K562 (cell line): ENCODE results near the gene EIF4EBP2. TPM values are rescaled to one million over a fixed set of nuclear protein-coding genes. Genes with fewer than 3 reads are reported as not detected.

Experiments used
- ATAC-seq: fragments of 200-7000 bp; cut with Tn5 transposase; 3 replicates; pipeline ENCODE4 v1.9.1; 2020; ENCODE audit warnings: moderate library complexity
- BruUV-seq: library from RNA; stranded (reverse); fragments of 400-500 nt; replicated peaks from 2 replicates; lab custom pipeline; 2021; lab: Mats Ljungman, UMichigan
- CTCF ChIA-PET: fragments of 300-600 bp; formaldehyde crosslinking; extraction: SDS; loops from one replicate; lab custom pipeline; 2021; ENCODE audit warnings: low intra/inter-chr PET ratio; lab: Yijun Ruan, JAX
- POLR2A ChIA-PET: fragments of 300-600, 350-650 bp; sonication (Branson Sonifier 250); formaldehyde crosslinking; extraction: SDS; loops from one replicate; lab custom pipeline; 2021; ENCODE audit warnings: antibody characterized with exemption, inconsistent platforms; lab: Yijun Ruan, JAX
- DNase-seq, 4 experiments: peaks; one replicate each; pipeline versions ENCODE4 v3.0.0 to v3.0.0-alpha.2; 2011 to 2018; ENCODE audit warnings: low spot score in 3 of 4, mixed read lengths in 3 of 4; ENCODE audit errors: extremely low read depth in 1 of 4
- FAIRE-seq: peaks from 2 replicates; lab custom pipeline; 2011; peaks lifted over from hg19 to GRCh38; lab: Jason Lieb, UNC
- H2AFZ ChIP-seq: 2 replicates; pipeline ENCODE4 v1.6.0; 2011; ENCODE audit warnings: low read depth, low read length, control low read depth, inconsistent platforms
- H3K27ac ChIP-seq: fragments of 200-600 bp; 3 replicates; pipeline ENCODE4 v1.8.0; 2011; ENCODE audit warnings: low read depth, mild to moderate bottlenecking, control low read depth, inconsistent platforms, low read length, moderate library complexity, mixed read lengths; ENCODE audit errors: extremely low read depth
- H3K27me3 ChIP-seq, 2 experiments: fragments of 300-600 bp in 1 of 2; 2 replicates in 1 of 2; 3 replicates in 1 of 2; pipeline versions ENCODE4 v1.6.0 to v1.8.0; 2011; ENCODE audit warnings: inconsistent platforms in 2 of 2, low read length in 2 of 2, mild to moderate bottlenecking in 1 of 2, mixed read lengths in 1 of 2, moderate library complexity in 1 of 2; ENCODE audit not compliant: control insufficient read depth in 2 of 2, insufficient read depth in 2 of 2
- H3K36me3 ChIP-seq: fragments of 300-600 bp; 3 replicates; pipeline ENCODE4 v1.8.0; 2011; ENCODE audit warnings: mild to moderate bottlenecking, low read length, inconsistent platforms; ENCODE audit not compliant: control insufficient read depth, insufficient read depth
- H3K4me1 ChIP-seq, 2 experiments: fragments of 200-600 bp in 1 of 2; replicated peaks in 1 of 2; 2 replicates in 1 of 2; 3 replicates in 1 of 2; pipeline versions ENCODE4 v1.5.1 to v1.8.0; 2011; ENCODE audit warnings: inconsistent platforms in 2 of 2, low read length in 2 of 2, mild to moderate bottlenecking in 1 of 2, mixed read lengths in 1 of 2, moderate library complexity in 1 of 2; ENCODE audit not compliant: control insufficient read depth in 2 of 2, insufficient read depth in 2 of 2
- H3K4me2 ChIP-seq: 2 replicates; pipeline ENCODE4 v1.6.1; 2011; ENCODE audit warnings: low read length, control low read depth, inconsistent platforms, mixed read lengths; ENCODE audit not compliant: insufficient read depth
- H3K4me3 ChIP-seq: fragments of 200-600 bp; sonication (generic), shearing (Covaris generic); 2 replicates; pipeline ENCODE4 v1.5.1; 2016; ENCODE audit warnings: control low read depth, inconsistent platforms
- H3K79me2 ChIP-seq: fragments of 200-600 bp; 3 replicates; pipeline ENCODE4 v1.8.0; 2011; ENCODE audit warnings: low read length, inconsistent platforms; ENCODE audit not compliant: control insufficient read depth, insufficient read depth
- H3K9ac ChIP-seq, 2 experiments: 2 replicates each; pipeline versions ENCODE4 v1.6.0 to v1.6.1; 2011; ENCODE audit warnings: low read depth in 2 of 2, low read length in 2 of 2, control low read depth in 1 of 2, inconsistent platforms in 1 of 2, mild to moderate bottlenecking in 1 of 2, mixed read lengths in 1 of 2; ENCODE audit not compliant: insufficient read depth in 1 of 2
- H3K9me1 ChIP-seq: one replicate; pipeline ENCODE4 v1.6.0; 2011; ENCODE audit warnings: inconsistent platforms, mild to moderate bottlenecking, low read length, moderate library complexity; ENCODE audit not compliant: control insufficient read depth, insufficient read depth
- H3K9me3 ChIP-seq: replicated peaks from 2 replicates; pipeline ENCODE4 v1.5.1; 2011; ENCODE audit warnings: low read depth, low read length, inconsistent platforms; ENCODE audit not compliant: control insufficient read depth, insufficient read depth
- H4K20me1 ChIP-seq: replicated peaks from 2 replicates; pipeline ENCODE4 v1.6.1; 2011; ENCODE audit warnings: low read length, inconsistent platforms, mixed read lengths; ENCODE audit not compliant: control insufficient read depth, insufficient read depth
- COPS2 ChIP-seq: fragments of 450-650 bp; conservative IDR thresholded peaks from 2 replicates; pipeline ENCODE4 v1.6.1; 2016; ENCODE audit warnings: mild to moderate bottlenecking, moderate library complexity
- JUND ChIP-seq, 2 experiments: IDR thresholded peaks; 2 replicates in 1 of 2; 3 replicates in 1 of 2; pipeline ENCODE4 v1.6.1; 2011; ENCODE audit warnings: borderline replicate concordance in 2 of 2, low read depth in 2 of 2, low read length in 2 of 2, improper control_type of control experiment in 1 of 2, missing biosample characterization in 1 of 2, missing genetic modification characterization in 1 of 2, missing genetic modification reagents in 1 of 2
- MTF1 ChIP-seq: fragments of 250-450 bp; sonication (Bioruptor Pico); IDR thresholded peaks from 2 replicates; pipeline ENCODE4 v1.9.0; 2021; ENCODE audit warnings: moderate library complexity, mild to moderate bottlenecking, inconsistent platforms, borderline replicate concordance
- NCOR1 ChIP-seq: fragments of 450-650 bp; IDR thresholded peaks from 2 replicates; pipeline ENCODE4 v1.6.1; 2016; ENCODE audit warnings: mild to moderate bottlenecking, moderate library complexity
- POLR2H ChIP-seq: IDR thresholded peaks from 2 replicates; pipeline ENCODE4 v1.6.1; 2016; ENCODE audit warnings: missing genetic modification characterization, low read depth, mild to moderate bottlenecking, control low read depth, missing compliant biosample characterization, moderate library complexity
- POLR3G ChIP-seq: IDR thresholded peaks from 2 replicates; pipeline ENCODE4 v1.6.1; 2011; ENCODE audit not compliant: insufficient read length, insufficient replicate concordance; ENCODE audit errors: extremely low read depth
- PPARD ChIP-seq: fragments of 250-450 bp; sonication (Bioruptor Pico); IDR thresholded peaks from 2 replicates; pipeline ENCODE4 v1.8.0; 2022; ENCODE audit warnings: inconsistent platforms, mild to moderate bottlenecking, moderate library complexity
- SREBF2 ChIP-seq: sonication (generic); formaldehyde crosslinking; IDR thresholded peaks from 2 replicates; pipeline ENCODE4 v1.4.0; 2020; ENCODE audit warnings: mild to moderate bottlenecking, missing genetic modification reagents
- ZNF408 ChIP-seq: fragments of 250-450 bp; sonication (Bioruptor Pico); IDR thresholded peaks from 2 replicates; pipeline ENCODE4 v1.4.0; 2020; ENCODE audit warnings: low read depth, mild to moderate bottlenecking, moderate library complexity
- ZNF707 ChIP-seq: fragments of 250-450 bp; sonication (Bioruptor Pico); conservative IDR thresholded peaks from 2 replicates; pipeline ENCODE4 v1.8.0; 2022; ENCODE audit warnings: inconsistent platforms, mild to moderate bottlenecking, moderate library complexity
- ZNF778 ChIP-seq: fragments of 450-650 bp; formaldehyde crosslinking; IDR thresholded peaks from 2 replicates; pipeline ENCODE4 v1.4.0; 2020; ENCODE audit warnings: mild to moderate bottlenecking, moderate library complexity
- WGBS: fragments of 100-300 bp; shearing (Covaris generic); methylation state at CpG from one replicate; pipeline ENCODE4 v1.1.6; 2016; ENCODE audit warnings: low coverage, mixed read lengths; ENCODE audit not compliant: insufficient coverage; ENCODE audit errors: missing lambda C conversion rate; 5-methylcytosine and 5-hydroxymethylcytosine counted together
- in situ Hi-C: fragments of 300-500 bp; cut with MboI; formaldehyde crosslinking; loops from 4 replicates; pipeline ENCODE4 v1.15.0; 2018; ENCODE audit warnings: inconsistent platforms, mixed read lengths
- intact Hi-C: fragments of 100-400 bp; cut with micrococcal nuclease; formaldehyde crosslinking; loops from 2 replicates; pipeline ENCODE4 v1.14.2; 2022
- polyA plus RNA-seq, 8 experiments: library from polyadenylated mRNA; depleted of rRNA in 4 of 8; stranded (reverse) in 5 of 8; unstranded in 3 of 8; fragments of >200 nt; fragmentation: Nextera tagmentation in 2 of 8; fragmentation: Illumina TruSeq in 1 of 8; extraction: Ambion mirVana in 2 of 8; extraction: Trizol in 1 of 8; gene quantifications; 2 replicates each; pipeline versions ENCODE4 v1.2.1 to v1.2.3, GENCODE V29; 2011 to 2014; ENCODE audit warnings: inconsistent platforms in 1 of 8, missing spikeins in 1 of 8
- total RNA-seq, 7 experiments: library from RNA; depleted of rRNA in 6 of 7; stranded (reverse); fragments of >200 nt in 6 of 7; fragmentation: Illumina TruSeq in 2 of 7; extraction: Trizol in 2 of 7; gene quantifications; 2 replicates each; pipeline versions ENCODE4 v1.2.1 to v1.2.3, GENCODE V29; 2011 to 2021; ENCODE audit warnings: low replicate concordance in 1 of 7
- TF ChIP-seq, protein P1 (sequence below): sonication (generic); formaldehyde crosslinking; IDR thresholded peaks from 2 replicates; pipeline ENCODE4 v1.8.0; 2022; ENCODE audit warnings: mild to moderate bottlenecking, missing genetic modification reagents
- TF ChIP-seq, protein P2 (sequence below): fragments of 150-350 bp; conservative IDR thresholded peaks from 2 replicates; pipeline ENCODE4 v1.6.1; 2014; ENCODE audit warnings: low read length
- TF ChIP-seq, protein P3 (sequence below): sonication (generic); formaldehyde crosslinking; IDR thresholded peaks from 2 replicates; pipeline ENCODE4 v1.8.1; 2022; ENCODE audit warnings: missing genetic modification reagents

The EIF4EBP2 gene
- total and polyA plus RNA-seq, 9 of the 15 experiments (the other 6 are each of a cell fraction or from before 2014, with no cell fraction given): 16.1 to 67.5 (median 38.3) TPM

DNA sequence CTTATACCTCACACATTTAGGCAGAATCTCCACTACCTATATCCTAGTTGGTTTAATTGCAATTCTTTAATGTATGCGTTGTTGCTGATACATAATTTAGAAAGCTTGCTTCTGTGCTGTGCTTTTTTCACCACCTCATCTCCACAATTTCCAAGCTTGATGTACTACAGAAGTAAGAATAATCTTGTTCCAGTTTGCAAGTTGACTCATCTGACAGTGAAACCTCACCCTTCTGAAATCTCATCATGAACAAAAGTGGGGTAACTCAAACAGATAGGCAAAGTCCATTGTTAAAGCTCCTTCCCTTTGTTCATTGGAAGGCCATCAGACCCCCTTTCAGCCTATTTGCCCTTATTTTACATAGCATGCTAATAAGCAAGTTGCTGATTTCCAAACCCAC is 13.6 kb downstream of the EIF4EBP2 start:
- Histone ChIP-seq H4K20me1 (0 out of 2 replicates have a peak, but pooled peaks cover 2% of the 10 kb centered on the region), H3K9me1 (no peaks in the 10 kb centered on the region), H2AFZ (no peak overlapping the region), H3K4me1 (no peaks in the 10 kb centered on the region), H3K27me3 (no peaks in the 10 kb centered on the region), H3K4me2 (no peak overlapping the region), H3K36me3 (peaks cover 39% of the 10 kb centered on the region), H3K9me3 (no peaks in the 10 kb centered on the region), H3K9ac (no peak overlapping the region), H3K4me3 (no peak overlapping the region), H3K27ac (no peak overlapping the region), H3K79me2 (peaks cover 18% of the 10 kb centered on the region)
- intact Hi-C loops (no loop called here), in situ Hi-C loops (no loop called here)
- FAIRE-seq (no peak), DNase-seq (no peak), ATAC-seq (no peak)
- BruUV-seq: no TSS peak
- 94% methylated on average over 1 of the region's 1 CpG for WGBS
- ChIA-PET POLR2A (interaction anchor here (0.6 to 2.6 kb wide), 3 partner anchors 13 to 1128 kb away, joined by 3 to 20 read pairs (median 11); partner anchors contain the start of gene EIF4EBP2), CTCF (no interaction called here)
- TF ChIP-seq POLR3G (no peak), SREBF2 (CRISPR knock-in tag) (no peak), JUND (IDR thresholded peaks at IDR 0.05; ENCODE audit: borderline replicate concordance, low read depth, low read length) (no peak), JUND (tag; IDR thresholded peaks at IDR 0.05; ENCODE audit: borderline replicate concordance, low read depth, low read length) (no peak), ZNF778 (CRISPR knock-in tag) (no peak), PPARD (CRISPR knock-in tag) (no peak), ZNF707 (CRISPR knock-in tag) (no peak), ZNF408 (CRISPR knock-in tag) (no peak), POLR2H (no peak), NCOR1 (no peak), COPS2 (no peak), MTF1 (no peak)
- TF ChIP-seq, protein P1, sequence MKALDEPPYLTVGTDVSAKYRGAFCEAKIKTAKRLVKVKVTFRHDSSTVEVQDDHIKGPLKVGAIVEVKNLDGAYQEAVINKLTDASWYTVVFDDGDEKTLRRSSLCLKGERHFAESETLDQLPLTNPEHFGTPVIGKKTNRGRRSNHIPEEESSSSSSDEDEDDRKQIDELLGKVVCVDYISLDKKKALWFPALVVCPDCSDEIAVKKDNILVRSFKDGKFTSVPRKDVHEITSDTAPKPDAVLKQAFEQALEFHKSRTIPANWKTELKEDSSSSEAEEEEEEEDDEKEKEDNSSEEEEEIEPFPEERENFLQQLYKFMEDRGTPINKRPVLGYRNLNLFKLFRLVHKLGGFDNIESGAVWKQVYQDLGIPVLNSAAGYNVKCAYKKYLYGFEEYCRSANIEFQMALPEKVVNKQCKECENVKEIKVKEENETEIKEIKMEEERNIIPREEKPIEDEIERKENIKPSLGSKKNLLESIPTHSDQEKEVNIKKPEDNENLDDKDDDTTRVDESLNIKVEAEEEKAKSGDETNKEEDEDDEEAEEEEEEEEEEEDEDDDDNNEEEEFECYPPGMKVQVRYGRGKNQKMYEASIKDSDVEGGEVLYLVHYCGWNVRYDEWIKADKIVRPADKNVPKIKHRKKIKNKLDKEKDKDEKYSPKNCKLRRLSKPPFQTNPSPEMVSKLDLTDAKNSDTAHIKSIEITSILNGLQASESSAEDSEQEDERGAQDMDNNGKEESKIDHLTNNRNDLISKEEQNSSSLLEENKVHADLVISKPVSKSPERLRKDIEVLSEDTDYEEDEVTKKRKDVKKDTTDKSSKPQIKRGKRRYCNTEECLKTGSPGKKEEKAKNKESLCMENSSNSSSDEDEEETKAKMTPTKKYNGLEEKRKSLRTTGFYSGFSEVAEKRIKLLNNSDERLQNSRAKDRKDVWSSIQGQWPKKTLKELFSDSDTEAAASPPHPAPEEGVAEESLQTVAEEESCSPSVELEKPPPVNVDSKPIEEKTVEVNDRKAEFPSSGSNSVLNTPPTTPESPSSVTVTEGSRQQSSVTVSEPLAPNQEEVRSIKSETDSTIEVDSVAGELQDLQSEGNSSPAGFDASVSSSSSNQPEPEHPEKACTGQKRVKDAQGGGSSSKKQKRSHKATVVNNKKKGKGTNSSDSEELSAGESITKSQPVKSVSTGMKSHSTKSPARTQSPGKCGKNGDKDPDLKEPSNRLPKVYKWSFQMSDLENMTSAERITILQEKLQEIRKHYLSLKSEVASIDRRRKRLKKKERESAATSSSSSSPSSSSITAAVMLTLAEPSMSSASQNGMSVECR (CRISPR knock-in tag): no peak
- TF ChIP-seq, protein P2, sequence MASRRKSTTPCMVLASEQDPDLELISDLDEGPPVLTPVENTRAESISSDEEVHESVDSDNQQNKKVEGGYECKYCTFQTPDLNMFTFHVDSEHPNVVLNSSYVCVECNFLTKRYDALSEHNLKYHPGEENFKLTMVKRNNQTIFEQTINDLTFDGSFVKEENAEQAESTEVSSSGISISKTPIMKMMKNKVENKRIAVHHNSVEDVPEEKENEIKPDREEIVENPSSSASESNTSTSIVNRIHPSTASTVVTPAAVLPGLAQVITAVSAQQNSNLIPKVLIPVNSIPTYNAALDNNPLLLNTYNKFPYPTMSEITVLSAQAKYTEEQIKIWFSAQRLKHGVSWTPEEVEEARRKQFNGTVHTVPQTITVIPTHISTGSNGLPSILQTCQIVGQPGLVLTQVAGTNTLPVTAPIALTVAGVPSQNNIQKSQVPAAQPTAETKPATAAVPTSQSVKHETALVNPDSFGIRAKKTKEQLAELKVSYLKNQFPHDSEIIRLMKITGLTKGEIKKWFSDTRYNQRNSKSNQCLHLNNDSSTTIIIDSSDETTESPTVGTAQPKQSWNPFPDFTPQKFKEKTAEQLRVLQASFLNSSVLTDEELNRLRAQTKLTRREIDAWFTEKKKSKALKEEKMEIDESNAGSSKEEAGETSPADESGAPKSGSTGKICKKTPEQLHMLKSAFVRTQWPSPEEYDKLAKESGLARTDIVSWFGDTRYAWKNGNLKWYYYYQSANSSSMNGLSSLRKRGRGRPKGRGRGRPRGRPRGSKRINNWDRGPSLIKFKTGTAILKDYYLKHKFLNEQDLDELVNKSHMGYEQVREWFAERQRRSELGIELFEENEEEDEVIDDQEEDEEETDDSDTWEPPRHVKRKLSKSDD: no peak
- TF ChIP-seq, protein P3, sequence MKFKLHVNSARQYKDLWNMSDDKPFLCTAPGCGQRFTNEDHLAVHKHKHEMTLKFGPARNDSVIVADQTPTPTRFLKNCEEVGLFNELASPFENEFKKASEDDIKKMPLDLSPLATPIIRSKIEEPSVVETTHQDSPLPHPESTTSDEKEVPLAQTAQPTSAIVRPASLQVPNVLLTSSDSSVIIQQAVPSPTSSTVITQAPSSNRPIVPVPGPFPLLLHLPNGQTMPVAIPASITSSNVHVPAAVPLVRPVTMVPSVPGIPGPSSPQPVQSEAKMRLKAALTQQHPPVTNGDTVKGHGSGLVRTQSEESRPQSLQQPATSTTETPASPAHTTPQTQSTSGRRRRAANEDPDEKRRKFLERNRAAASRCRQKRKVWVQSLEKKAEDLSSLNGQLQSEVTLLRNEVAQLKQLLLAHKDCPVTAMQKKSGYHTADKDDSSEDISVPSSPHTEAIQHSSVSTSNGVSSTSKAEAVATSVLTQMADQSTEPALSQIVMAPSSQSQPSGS (CRISPR knock-in tag): no peak
